WTC11 (cell line): ENCODE measurements around the gene MICAL2. TPM values are rescaled to one million over a fixed set of nuclear protein-coding genes. Genes with fewer than 3 reads are reported as not detected.

ENCODE experiments used
- ATAC-seq: fragments of 200-7000 bp; cut with Tn5 transposase; 2 replicates; pipeline ENCODE4 v1.10.0; 2021; ENCODE audit warnings: mild to moderate bottlenecking, moderate library complexity
- CTCF ChIA-PET: fragments of 300-600 bp; sonication (Branson Sonifier 250); formaldehyde crosslinking; loops from one replicate; lab custom pipeline; 2021; ENCODE audit warnings: antibody characterized with exemption; lab: Charles Lee
- POLR2A ChIA-PET: fragments of 350-600 bp; sonication (Branson Sonifier 250); formaldehyde crosslinking; loops from one replicate; lab custom pipeline; 2021; ENCODE audit warnings: antibody characterized with exemption; lab: Charles Lee
- DNase-seq: peaks from one replicate; pipeline ENCODE4 v3.0.0; 2021; ENCODE audit warnings: low spot score
- H3K27ac Mint-ChIP-seq: 2 replicates; pipeline ENCODE4 v1.8.0; 2021; ENCODE audit warnings: mixed read lengths
- H3K27me3 Mint-ChIP-seq: 2 replicates; pipeline ENCODE4 v1.8.0; 2021; ENCODE audit warnings: low read depth, mild to moderate bottlenecking, moderate library complexity, mixed read lengths
- H3K36me3 Mint-ChIP-seq: 2 replicates; pipeline ENCODE4 v1.8.0; 2021; ENCODE audit warnings: mixed read lengths
- H3K4me1 Mint-ChIP-seq: 2 replicates; pipeline ENCODE4 v1.8.0; 2022; ENCODE audit warnings: mixed read lengths
- H3K4me3 Mint-ChIP-seq: 2 replicates; pipeline ENCODE4 v1.8.0; 2021; ENCODE audit warnings: mild to moderate bottlenecking, moderate library complexity, mixed read lengths
- H3K9me3 Mint-ChIP-seq: 2 replicates; pipeline ENCODE4 v1.8.0; 2021; ENCODE audit warnings: mixed read lengths
- ATF1 ChIP-seq: sonication (generic); formaldehyde crosslinking; IDR thresholded peaks from 2 replicates; pipeline ENCODE4 v1.8.1; 2023; ENCODE audit warnings: mild to moderate bottlenecking, moderate library complexity, missing genetic modification reagents
- ATF3 ChIP-seq: sonication (generic); formaldehyde crosslinking; conservative IDR thresholded peaks from 2 replicates; pipeline ENCODE4 v1.8.1; 2022; ENCODE audit warnings: mild to moderate bottlenecking, missing genetic modification reagents
- CREB1 ChIP-seq: sonication (generic); formaldehyde crosslinking; IDR thresholded peaks from 2 replicates; pipeline ENCODE4 v1.8.0; 2023; ENCODE audit warnings: mild to moderate bottlenecking, missing genetic modification reagents
- E2F5 ChIP-seq: sonication (generic); formaldehyde crosslinking; IDR thresholded peaks from 2 replicates; pipeline ENCODE4 v1.8.1; 2022; ENCODE audit warnings: mild to moderate bottlenecking, moderate library complexity, missing genetic modification reagents
- ELF4 ChIP-seq: sonication (generic); formaldehyde crosslinking; IDR thresholded peaks from 2 replicates; pipeline ENCODE4 v1.8.1; 2022; ENCODE audit warnings: low read depth, mild to moderate bottlenecking, moderate library complexity, missing genetic modification reagents
- ESRRA ChIP-seq: sonication (generic); formaldehyde crosslinking; IDR thresholded peaks from 2 replicates; pipeline ENCODE4 v1.8.1; 2022; ENCODE audit warnings: mild to moderate bottlenecking, missing genetic modification reagents, borderline replicate concordance
- ETV6 ChIP-seq: sonication (generic); formaldehyde crosslinking; IDR thresholded peaks from 2 replicates; pipeline ENCODE4 v1.8.1; 2022; ENCODE audit warnings: mild to moderate bottlenecking, missing genetic modification reagents
- FOXK1 ChIP-seq: sonication (generic); formaldehyde crosslinking; IDR thresholded peaks from 2 replicates; pipeline ENCODE4 v1.8.0; 2022; ENCODE audit warnings: mild to moderate bottlenecking, moderate library complexity, missing genetic modification reagents
- IRF1 ChIP-seq: sonication (generic); formaldehyde crosslinking; IDR thresholded peaks from 2 replicates; pipeline ENCODE4 v1.8.0; 2023; ENCODE audit warnings: missing genetic modification reagents
- IRF2 ChIP-seq: sonication (generic); formaldehyde crosslinking; IDR thresholded peaks from 2 replicates; pipeline ENCODE4 v1.8.0; 2022; ENCODE audit warnings: low read depth, missing genetic modification reagents, borderline replicate concordance
- JUN ChIP-seq: sonication (generic); formaldehyde crosslinking; IDR thresholded peaks from 2 replicates; pipeline ENCODE4 v1.8.0; 2023; ENCODE audit warnings: mild to moderate bottlenecking, missing genetic modification reagents
- KAT7 ChIP-seq: sonication (generic); formaldehyde crosslinking; IDR thresholded peaks from 2 replicates; pipeline ENCODE4 v1.8.1; 2023; ENCODE audit warnings: missing genetic modification reagents, mild to moderate bottlenecking, borderline replicate concordance
- NFATC4 ChIP-seq: fragments of 250-450 bp; sonication (Bioruptor Pico); IDR thresholded peaks from 2 replicates; pipeline ENCODE4 v1.9.0; 2021; ENCODE audit warnings: mild to moderate bottlenecking
- NFYB ChIP-seq: sonication (generic); formaldehyde crosslinking; conservative IDR thresholded peaks from 2 replicates; pipeline ENCODE4 v1.8.0; 2022; ENCODE audit warnings: low read depth, missing genetic modification reagents
- OVOL2 ChIP-seq: fragments of 250-450 bp; sonication (Bioruptor Pico); IDR thresholded peaks from 2 replicates; pipeline ENCODE4 v1.9.0; 2021; ENCODE audit warnings: mild to moderate bottlenecking, borderline replicate concordance
- RELA ChIP-seq: sonication (generic); formaldehyde crosslinking; IDR thresholded peaks from 2 replicates; pipeline ENCODE4 v1.8.1; 2022; ENCODE audit warnings: missing genetic modification reagents, mild to moderate bottlenecking, borderline replicate concordance
- TEAD4 ChIP-seq: sonication (generic); formaldehyde crosslinking; IDR thresholded peaks from 2 replicates; pipeline ENCODE4 v1.8.0; 2022; ENCODE audit warnings: mild to moderate bottlenecking, missing genetic modification reagents
- ZNF121 ChIP-seq: sonication (generic); formaldehyde crosslinking; IDR thresholded peaks from 2 replicates; pipeline ENCODE4 v1.8.0; 2023; ENCODE audit warnings: missing genetic modification reagents
- ZNF138 ChIP-seq: sonication (generic); formaldehyde crosslinking; conservative IDR thresholded peaks from 2 replicates; pipeline ENCODE4 v1.8.1; 2022; ENCODE audit warnings: mild to moderate bottlenecking, moderate library complexity, missing genetic modification reagents
- ZNF219 ChIP-seq: sonication (generic); formaldehyde crosslinking; IDR thresholded peaks from 2 replicates; pipeline ENCODE4 v1.8.0; 2023; ENCODE audit warnings: missing genetic modification reagents, mild to moderate bottlenecking, borderline replicate concordance
- ZNF512 ChIP-seq: sonication (generic); formaldehyde crosslinking; IDR thresholded peaks from 2 replicates; pipeline ENCODE4 v1.8.1; 2022; ENCODE audit warnings: missing genetic modification reagents, borderline replicate concordance
- ZSCAN18 ChIP-seq: fragments of 250-450 bp; sonication (Bioruptor Pico); IDR thresholded peaks from 2 replicates; pipeline ENCODE4 v2.1.2; 2022; ENCODE audit warnings: mild to moderate bottlenecking, moderate library complexity
- total RNA-seq: library from RNA; stranded (reverse); gene quantifications from 3 replicates; pipeline ENCODE4 v1.2.3, GENCODE V29; 2021
- TF ChIP-seq, protein P1 (sequence below): sonication (generic); formaldehyde crosslinking; IDR thresholded peaks from 2 replicates; pipeline ENCODE4 v1.8.0; 2022; ENCODE audit warnings: mild to moderate bottlenecking, missing genetic modification reagents
- TF ChIP-seq, protein P2 (sequence below): sonication (generic); formaldehyde crosslinking; IDR thresholded peaks from 2 replicates; pipeline ENCODE4 v1.8.0; 2022; ENCODE audit warnings: mild to moderate bottlenecking, missing genetic modification reagents
- TF ChIP-seq, protein P3 (sequence below): sonication (generic); formaldehyde crosslinking; IDR thresholded peaks from 2 replicates; pipeline ENCODE4 v1.8.1; 2022; ENCODE audit warnings: low read depth, missing genetic modification reagents, borderline replicate concordance
- TF ChIP-seq, protein P4 (sequence below): sonication (generic); formaldehyde crosslinking; IDR thresholded peaks from 2 replicates; pipeline ENCODE4 v1.8.1; 2022; ENCODE audit warnings: low read depth, mild to moderate bottlenecking, moderate library complexity, missing genetic modification reagents, borderline replicate concordance
- TF ChIP-seq, protein P5 (sequence below): fragments of 250-450 bp; sonication (Bioruptor Pico); IDR thresholded peaks from 2 replicates; pipeline ENCODE4 v1.9.0; 2021; ENCODE audit warnings: moderate library complexity, mild to moderate bottlenecking, inconsistent platforms, borderline replicate concordance

The MICAL2 gene
- total RNA-seq, 1 experiment from 2014 or later = 3.1 TPM

GRCh38 chr11:12179019-12179418 is 68.6 kb downstream of the MICAL2 start (continued):
- TF ChIP-seq, protein P1, sequence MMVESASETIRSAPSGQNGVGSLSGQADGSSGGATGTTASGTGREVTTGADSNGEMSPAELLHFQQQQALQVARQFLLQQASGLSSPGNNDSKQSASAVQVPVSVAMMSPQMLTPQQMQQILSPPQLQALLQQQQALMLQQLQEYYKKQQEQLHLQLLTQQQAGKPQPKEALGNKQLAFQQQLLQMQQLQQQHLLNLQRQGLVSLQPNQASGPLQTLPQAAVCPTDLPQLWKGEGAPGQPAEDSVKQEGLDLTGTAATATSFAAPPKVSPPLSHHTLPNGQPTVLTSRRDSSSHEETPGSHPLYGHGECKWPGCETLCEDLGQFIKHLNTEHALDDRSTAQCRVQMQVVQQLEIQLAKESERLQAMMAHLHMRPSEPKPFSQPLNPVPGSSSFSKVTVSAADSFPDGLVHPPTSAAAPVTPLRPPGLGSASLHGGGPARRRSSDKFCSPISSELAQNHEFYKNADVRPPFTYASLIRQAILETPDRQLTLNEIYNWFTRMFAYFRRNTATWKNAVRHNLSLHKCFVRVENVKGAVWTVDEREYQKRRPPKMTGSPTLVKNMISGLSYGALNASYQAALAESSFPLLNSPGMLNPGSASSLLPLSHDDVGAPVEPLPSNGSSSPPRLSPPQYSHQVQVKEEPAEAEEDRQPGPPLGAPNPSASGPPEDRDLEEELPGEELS = no peak
- TF ChIP-seq, protein P2, sequence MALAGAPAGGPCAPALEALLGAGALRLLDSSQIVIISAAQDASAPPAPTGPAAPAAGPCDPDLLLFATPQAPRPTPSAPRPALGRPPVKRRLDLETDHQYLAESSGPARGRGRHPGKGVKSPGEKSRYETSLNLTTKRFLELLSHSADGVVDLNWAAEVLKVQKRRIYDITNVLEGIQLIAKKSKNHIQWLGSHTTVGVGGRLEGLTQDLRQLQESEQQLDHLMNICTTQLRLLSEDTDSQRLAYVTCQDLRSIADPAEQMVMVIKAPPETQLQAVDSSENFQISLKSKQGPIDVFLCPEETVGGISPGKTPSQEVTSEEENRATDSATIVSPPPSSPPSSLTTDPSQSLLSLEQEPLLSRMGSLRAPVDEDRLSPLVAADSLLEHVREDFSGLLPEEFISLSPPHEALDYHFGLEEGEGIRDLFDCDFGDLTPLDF (CRISPR knock-in tag) = no peak
- no peak for TF ChIP-seq IRF2 (CRISPR knock-in tag)
- TF ChIP-seq, protein P3, sequence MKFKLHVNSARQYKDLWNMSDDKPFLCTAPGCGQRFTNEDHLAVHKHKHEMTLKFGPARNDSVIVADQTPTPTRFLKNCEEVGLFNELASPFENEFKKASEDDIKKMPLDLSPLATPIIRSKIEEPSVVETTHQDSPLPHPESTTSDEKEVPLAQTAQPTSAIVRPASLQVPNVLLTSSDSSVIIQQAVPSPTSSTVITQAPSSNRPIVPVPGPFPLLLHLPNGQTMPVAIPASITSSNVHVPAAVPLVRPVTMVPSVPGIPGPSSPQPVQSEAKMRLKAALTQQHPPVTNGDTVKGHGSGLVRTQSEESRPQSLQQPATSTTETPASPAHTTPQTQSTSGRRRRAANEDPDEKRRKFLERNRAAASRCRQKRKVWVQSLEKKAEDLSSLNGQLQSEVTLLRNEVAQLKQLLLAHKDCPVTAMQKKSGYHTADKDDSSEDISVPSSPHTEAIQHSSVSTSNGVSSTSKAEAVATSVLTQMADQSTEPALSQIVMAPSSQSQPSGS (CRISPR knock-in tag) = no peak
- TF ChIP-seq, protein P4, sequence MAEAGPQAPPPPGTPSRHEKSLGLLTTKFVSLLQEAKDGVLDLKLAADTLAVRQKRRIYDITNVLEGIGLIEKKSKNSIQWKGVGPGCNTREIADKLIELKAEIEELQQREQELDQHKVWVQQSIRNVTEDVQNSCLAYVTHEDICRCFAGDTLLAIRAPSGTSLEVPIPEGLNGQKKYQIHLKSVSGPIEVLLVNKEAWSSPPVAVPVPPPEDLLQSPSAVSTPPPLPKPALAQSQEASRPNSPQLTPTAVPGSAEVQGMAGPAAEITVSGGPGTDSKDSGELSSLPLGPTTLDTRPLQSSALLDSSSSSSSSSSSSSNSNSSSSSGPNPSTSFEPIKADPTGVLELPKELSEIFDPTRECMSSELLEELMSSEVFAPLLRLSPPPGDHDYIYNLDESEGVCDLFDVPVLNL = no peak
- no peak for TF ChIP-seq RELA (CRISPR knock-in tag)
- TF ChIP-seq NFYB (CRISPR knock-in tag) = no peak
- TF ChIP-seq E2F5 (CRISPR knock-in tag) = no peak
- no peak for TF ChIP-seq JUN (CRISPR knock-in tag)
- TF ChIP-seq TEAD4 = no peak
- TF ChIP-seq CREB1 = no peak
- TF ChIP-seq, all 79 proteins: peak for 0

DNA sequence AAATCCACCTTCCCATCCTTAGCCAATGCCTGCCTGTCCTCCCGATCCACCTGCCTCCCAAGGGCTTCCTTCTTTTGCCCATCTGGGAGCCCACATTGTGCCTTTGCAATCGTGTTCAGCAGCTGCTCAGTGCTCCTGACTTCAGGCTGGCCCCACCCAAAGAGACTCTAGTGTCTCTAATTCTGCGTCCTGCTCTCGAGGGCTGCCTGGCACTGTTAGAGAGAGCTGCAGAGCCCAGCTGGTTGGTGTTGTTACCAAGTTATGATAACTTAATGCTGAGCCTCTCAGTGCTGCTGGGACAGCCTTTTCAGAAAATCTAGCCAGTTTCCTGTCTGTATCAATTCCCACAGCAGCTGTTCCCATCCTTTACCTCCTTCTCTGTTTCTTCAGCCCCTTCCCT is 69.1 kb downstream of the MICAL2 start:
- H3K4me3 Mint-ChIP-seq = no peak overlapping the region
- ChIA-PET POLR2A (no interaction called here), CTCF (no interaction called here)
- ATAC-seq (no peak), DNase-seq (no peak)
- H3K27me3 Mint-ChIP-seq = no peaks in the 10 kb centered on the region
- H3K9me3 Mint-ChIP-seq = no peaks in the 10 kb centered on the region
- no peaks in the 10 kb centered on the region for H3K36me3 Mint-ChIP-seq
- no peak overlapping the region for H3K27ac Mint-ChIP-seq
- no peaks in the 10 kb centered on the region for H3K4me1 Mint-ChIP-seq
- TF ChIP-seq OVOL2 (CRISPR knock-in tag) (no peak), ZSCAN18 (CRISPR knock-in tag) (no peak), ZNF138 (CRISPR knock-in tag) (no peak), ATF3 (CRISPR knock-in tag) (no peak), ELF4 (CRISPR knock-in tag) (no peak), ZNF219 (CRISPR knock-in tag) (no peak), NFATC4 (CRISPR knock-in tag) (no peak), NFYB (CRISPR knock-in tag) (no peak), ETV6 (CRISPR knock-in tag) (no peak), ZNF512 (CRISPR knock-in tag) (no peak), ATF1 (CRISPR knock-in tag) (no peak), IRF1 (CRISPR knock-in tag) (no peak), FOXK1 (CRISPR knock-in tag) (no peak), ESRRA (CRISPR knock-in tag) (no peak), ZNF121 (CRISPR knock-in tag) (no peak), KAT7 (no peak)
- TF ChIP-seq, protein P5, sequence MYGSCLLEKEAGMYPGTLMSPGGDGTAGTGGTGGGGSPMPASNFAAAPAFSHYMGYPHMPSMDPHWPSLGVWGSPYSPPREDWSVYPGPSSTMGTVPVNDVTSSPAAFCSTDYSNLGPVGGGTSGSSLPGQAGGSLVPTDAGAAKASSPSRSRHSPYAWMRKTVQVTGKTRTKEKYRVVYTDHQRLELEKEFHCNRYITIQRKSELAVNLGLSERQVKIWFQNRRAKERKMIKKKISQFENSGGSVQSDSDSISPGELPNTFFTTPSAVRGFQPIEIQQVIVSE (CRISPR knock-in tag) = no peak
